Kidney (tissue), 14 donors: ENCODE data around the gene RGS9. TPM values are rescaled to one million over a fixed set of nuclear protein-coding genes. Genes with fewer than 3 reads are reported as not detected.

Experiments
- DNase-seq, 5 donors: peaks; one replicate each; pipeline ENCODE4 v3.0.0-alpha.2; 2013 to 2020
- FAIRE-seq: peaks from 2 replicates; lab custom pipeline; 2012; peaks lifted over from hg19 to GRCh38; lab: Jason Lieb, UNC
- H3K27ac ChIP-seq, 2 donors: one replicate each; pipeline ENCODE4 v1.7.0; 2013; ENCODE audit warnings: low read depth in 2 of 2, low read length in 2 of 2, inconsistent platforms in 1 of 2
- H3K27me3 ChIP-seq: one replicate; pipeline ENCODE4 v1.7.1; 2013; ENCODE audit warnings: low read length, inconsistent platforms; ENCODE audit not compliant: control insufficient read depth, insufficient read depth
- H3K36me3 ChIP-seq, 3 donors: one replicate each; pipeline versions ENCODE4 v1.7.0 to v1.7.1; 2013; ENCODE audit warnings: low read length in 3 of 3, control low read depth in 1 of 3, inconsistent platforms in 1 of 3; ENCODE audit not compliant: insufficient read depth in 3 of 3, control insufficient read depth in 2 of 3
- H3K4me1 ChIP-seq, 3 donors: one replicate each; pipeline versions ENCODE4 v1.7.0 to v1.7.1; 2013; ENCODE audit warnings: low read length in 3 of 3, inconsistent platforms in 1 of 3, low read depth in 1 of 3; ENCODE audit not compliant: control insufficient read depth in 2 of 3, insufficient read depth in 2 of 3
- H3K4me3 ChIP-seq, 3 donors: one replicate each; pipeline versions ENCODE4 v1.7.0 to v1.8.1; 2013; ENCODE audit warnings: low read length in 3 of 3, control low read depth in 1 of 3, inconsistent platforms in 1 of 3
- H3K9ac ChIP-seq, 3 donors: one replicate each; pipeline versions ENCODE4 v1.7.0 to v1.7.1; 2013; ENCODE audit warnings: low read length in 3 of 3, control low read depth in 1 of 3, inconsistent platforms in 1 of 3
- H3K9me3 ChIP-seq, 3 donors: one replicate each; pipeline versions ENCODE4 v1.7.0 to v1.7.1; 2013; ENCODE audit warnings: low read length in 3 of 3, control low read depth in 1 of 3, inconsistent platforms in 1 of 3; ENCODE audit not compliant: control insufficient read depth in 2 of 3, insufficient read depth in 1 of 3
- intact Hi-C: fragments of 100-400 bp; cut with DNase I; formaldehyde crosslinking; loops from one replicate; pipeline ENCODE4 v1.11.1; 2022
- polyA plus RNA-seq: library from polyadenylated mRNA; stranded (reverse); fragments of 350-450 nt; fragmentation: Illumina TruSeq; extraction: RNeasy Lipid Tissue Mini Kit (QIAGEN cat#74804); gene quantifications from one replicate; pipeline ENCODE4 v1.2.3, GENCODE V29; 2014; ENCODE audit warnings: low read depth, low replicate concordance; ENCODE audit not compliant: insufficient read depth
- total RNA-seq: library from RNA; stranded (reverse); fragmentation: NEBNext Ultra II Directional; extraction: Animal tissue kit (Norgen Biotek cat#: 25700); gene quantifications from one replicate; pipeline ENCODE4 v1.2.1, GENCODE V29; 2021
- TF ChIP-seq, protein P1 (sequence below): IDR thresholded peaks from 3 replicates; pipeline ENCODE4 v1.5.1; 2012; ENCODE audit warnings: mild to moderate bottlenecking, moderate library complexity, borderline replicate concordance; ENCODE audit not compliant: insufficient read depth; ENCODE audit errors: extremely low read depth
- donor health status: control.
- donor health status: control.
- donor health status: control.
- donor health status: control.
- donor health status: control.
- donor health status: DM: yes; HTN: yes; CAD: no.
- donor health status: Normal renal cell carcinoma (clear cell type).

Gene RGS9
- total and polyA plus RNA-seq, 2 donors from 2014 or later = 4.2 to 7.2 TPM

GRCh38 chr17:65185062-65185461 is 47.9 kb downstream of the RGS9 start:
- H3K9ac ChIP-seq = no peak overlapping the region
- no peaks in the 10 kb centered on the region for H3K9me3 ChIP-seq
- TF ChIP-seq, protein P1, sequence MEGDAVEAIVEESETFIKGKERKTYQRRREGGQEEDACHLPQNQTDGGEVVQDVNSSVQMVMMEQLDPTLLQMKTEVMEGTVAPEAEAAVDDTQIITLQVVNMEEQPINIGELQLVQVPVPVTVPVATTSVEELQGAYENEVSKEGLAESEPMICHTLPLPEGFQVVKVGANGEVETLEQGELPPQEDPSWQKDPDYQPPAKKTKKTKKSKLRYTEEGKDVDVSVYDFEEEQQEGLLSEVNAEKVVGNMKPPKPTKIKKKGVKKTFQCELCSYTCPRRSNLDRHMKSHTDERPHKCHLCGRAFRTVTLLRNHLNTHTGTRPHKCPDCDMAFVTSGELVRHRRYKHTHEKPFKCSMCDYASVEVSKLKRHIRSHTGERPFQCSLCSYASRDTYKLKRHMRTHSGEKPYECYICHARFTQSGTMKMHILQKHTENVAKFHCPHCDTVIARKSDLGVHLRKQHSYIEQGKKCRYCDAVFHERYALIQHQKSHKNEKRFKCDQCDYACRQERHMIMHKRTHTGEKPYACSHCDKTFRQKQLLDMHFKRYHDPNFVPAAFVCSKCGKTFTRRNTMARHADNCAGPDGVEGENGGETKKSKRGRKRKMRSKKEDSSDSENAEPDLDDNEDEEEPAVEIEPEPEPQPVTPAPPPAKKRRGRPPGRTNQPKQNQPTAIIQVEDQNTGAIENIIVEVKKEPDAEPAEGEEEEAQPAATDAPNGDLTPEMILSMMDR = no peak
- H3K36me3 ChIP-seq = no peaks in the 10 kb centered on the region
- no peak overlapping the region for H3K27ac ChIP-seq
- peaks cover 0 to 5% (median 0%) of the 10 kb centered on the region in 3 donors for H3K4me1 ChIP-seq
- DNase-seq (no peak), FAIRE-seq (no peak)
- H3K27me3 ChIP-seq = no peaks in the 10 kb centered on the region
- intact Hi-C loops = no loop called here
- H3K4me3 ChIP-seq = no peak overlapping the region

- peaks cover 0 to 5% (median 0%) of the 10 kb centered on the region in 3 donors for H3K4me1 ChIP-seq
- H3K27me3 ChIP-seq = no peaks in the 10 kb centered on the region
- intact Hi-C loops = no loop called here
- H3K4me3 ChIP-seq = no peak overlapping the region
- FAIRE-seq = no peak
- H3K9ac ChIP-seq = no peak overlapping the region
- no peak for DNase-seq
- no peak overlapping the region for H3K27ac ChIP-seq
- H3K36me3 ChIP-seq = no peaks in the 10 kb centered on the region
- no peaks in the 10 kb centered on the region for H3K9me3 ChIP-seq
- TF ChIP-seq, protein P1 = no peak
Measured at GRCh38 chr17:65185668-65186382, 48.7 kb downstream of the RGS9 start.

- Histone ChIP-seq H3K9me3 (no peaks in the 10 kb centered on the region), H3K4me3 (no peak overlapping the region), H3K9ac (no peak overlapping the region), H3K36me3 (no peaks in the 10 kb centered on the region), H3K4me1 (no peaks in the 10 kb centered on the region), H3K27me3 (no peaks in the 10 kb centered on the region), H3K27ac (no peak overlapping the region)
- TF ChIP-seq, protein P1 = no peak
- intact Hi-C loops = no loop called here
- DNase-seq = no peak
- FAIRE-seq = no peak
Measured at GRCh38 chr17:65190467-65191097, 53.4 kb downstream of the RGS9 start.
